Hepatocyte (in vitro differentiated cells): Measurements from ENCODE around the gene OLR1. TPM values are rescaled to one million over a fixed set of nuclear protein-coding genes. Genes with fewer than 3 reads are reported as not detected.

Experiments used
- DNase-seq: peaks from one replicate; pipeline ENCODE4 v3.0.0-alpha.2; 2016; ENCODE audit warnings: low spot score
- H2AFZ ChIP-seq: fragments of 200-600 bp; sonication (generic); 2 replicates; pipeline ENCODE4 v1.6.0; 2016; ENCODE audit warnings: antibody characterized with exemption, mild to moderate bottlenecking
- H3K27ac ChIP-seq: fragments of 200-600 bp; sonication (generic); 2 replicates; pipeline ENCODE4 v1.5.1; 2016; ENCODE audit warnings: mild to moderate bottlenecking
- H3K27me3 ChIP-seq: fragments of 200-600 bp; sonication (generic); 2 replicates; pipeline ENCODE4 v1.6.1; 2016
- H3K36me3 ChIP-seq: fragments of 200-600 bp; sonication (generic); replicated peaks from 2 replicates; pipeline ENCODE4 v1.5.1; 2016; ENCODE audit warnings: low read depth; ENCODE audit not compliant: insufficient read depth
- H3K4me1 ChIP-seq: fragments of 200-600 bp; sonication (generic); 2 replicates; pipeline ENCODE4 v1.5.1; 2016; ENCODE audit warnings: mild to moderate bottlenecking, moderate library complexity; ENCODE audit not compliant: insufficient read depth
- H3K4me2 ChIP-seq: fragments of 200-600 bp; sonication (generic); 2 replicates; pipeline ENCODE4 v1.6.0; 2016
- H3K4me3 ChIP-seq: fragments of 200-600 bp; sonication (generic); 2 replicates; pipeline ENCODE4 v1.5.1; 2016; ENCODE audit warnings: mild to moderate bottlenecking
- H3K79me2 ChIP-seq: fragments of 200-600 bp; sonication (generic); 2 replicates; pipeline ENCODE4 v1.6.0; 2017; ENCODE audit warnings: mild to moderate bottlenecking
- H3K9me2 ChIP-seq: fragments of 200-600 bp; sonication (generic); replicated peaks from 2 replicates; pipeline ENCODE4 v1.6.0; 2017; ENCODE audit warnings: mild to moderate bottlenecking; ENCODE audit not compliant: insufficient read depth
- H3K9me3 ChIP-seq: fragments of 200-600 bp; sonication (generic); 2 replicates; pipeline ENCODE4 v1.5.1; 2016; ENCODE audit warnings: low read depth, mild to moderate bottlenecking
- H4K20me1 ChIP-seq: fragments of 200-600 bp; sonication (generic); 2 replicates; pipeline ENCODE4 v1.6.0; 2016; ENCODE audit warnings: mild to moderate bottlenecking; ENCODE audit not compliant: insufficient read depth, poor library complexity, severe bottlenecking
- EZH2 ChIP-seq: fragments of 200-600 bp; sonication (generic); IDR thresholded peaks from 2 replicates; pipeline ENCODE4 v1.6.1; 2016; ENCODE audit warnings: antibody characterized with exemption, mild to moderate bottlenecking, borderline replicate concordance
- EZH2phosphoT487 ChIP-seq: fragments of 200-600 bp; sonication (generic); IDR thresholded peaks from one replicate; pipeline ENCODE4 v1.6.1; 2018; ENCODE audit warnings: antibody characterized with exemption, mild to moderate bottlenecking, low read depth, moderate library complexity; ENCODE audit not compliant: unreplicated experiment, severe bottlenecking
- WGBS: methylation state at CpG from one replicate; pipeline ENCODE4 v1.1.6; 2016; ENCODE audit warnings: low lambda C conversion rate; ENCODE audit errors: missing lambda C conversion rate; 5-methylcytosine and 5-hydroxymethylcytosine counted together
- polyA plus RNA-seq: library from polyadenylated mRNA; unstranded; fragments of >200 nt; fragmentation: Nextera tagmentation; extraction: Ambion mirVana; gene quantifications from 2 replicates; pipeline ENCODE4 v1.2.1, GENCODE V29; 2016
- total RNA-seq: library from RNA; depleted of rRNA; stranded (reverse); fragments of >200 nt; gene quantifications from 2 replicates; pipeline ENCODE4 v1.2.3, GENCODE V29; 2014
- TF ChIP-seq, protein P1 (sequence below): fragments of 200-600 bp; sonication (generic); IDR thresholded peaks from 2 replicates; pipeline ENCODE4 v1.5.1; 2016; ENCODE audit warnings: antibody characterized with exemption, mild to moderate bottlenecking; ENCODE audit not compliant: poor library complexity

The OLR1 gene
- total and polyA plus RNA-seq, 2 experiments from 2014 or later = 6.4 to 15.1 TPM

DNA sequence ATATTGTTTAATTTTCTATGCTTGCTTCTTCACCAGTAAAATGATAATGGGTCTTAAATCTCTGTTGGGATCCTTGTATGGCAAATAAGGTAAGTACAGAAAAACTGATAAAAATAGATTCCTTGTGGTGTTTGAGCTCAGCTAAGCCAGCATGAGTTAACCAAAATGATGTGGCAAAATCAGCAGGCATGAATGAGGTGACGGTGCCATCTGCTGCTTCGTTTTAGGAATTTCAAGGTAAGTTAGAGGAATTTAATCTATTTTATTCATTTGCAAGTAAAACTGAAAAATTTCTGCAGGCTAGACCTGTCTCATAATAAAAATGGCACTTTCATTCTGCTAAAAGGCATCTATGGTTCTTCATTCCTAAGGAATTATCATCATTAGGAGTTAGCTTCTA lies 31.9 kb downstream of the OLR1 start:
- Histone ChIP-seq H2AFZ (no peak overlapping the region), H3K36me3 (no peaks in the 10 kb centered on the region), H3K4me2 (no peak overlapping the region), H3K9me2 (no peaks in the 10 kb centered on the region), H3K27me3 (no peaks in the 10 kb centered on the region), H3K9me3 (no peaks in the 10 kb centered on the region), H3K4me1 (no peaks in the 10 kb centered on the region), H3K27ac (no peak overlapping the region), H4K20me1 (no peaks in the 10 kb centered on the region), H3K79me2 (no peaks in the 10 kb centered on the region), H3K4me3 (no peak overlapping the region)
- DNase-seq = peak; percentile 59
- no peak for TF ChIP-seq EZH2phosphoT487
- TF ChIP-seq, protein P1, sequence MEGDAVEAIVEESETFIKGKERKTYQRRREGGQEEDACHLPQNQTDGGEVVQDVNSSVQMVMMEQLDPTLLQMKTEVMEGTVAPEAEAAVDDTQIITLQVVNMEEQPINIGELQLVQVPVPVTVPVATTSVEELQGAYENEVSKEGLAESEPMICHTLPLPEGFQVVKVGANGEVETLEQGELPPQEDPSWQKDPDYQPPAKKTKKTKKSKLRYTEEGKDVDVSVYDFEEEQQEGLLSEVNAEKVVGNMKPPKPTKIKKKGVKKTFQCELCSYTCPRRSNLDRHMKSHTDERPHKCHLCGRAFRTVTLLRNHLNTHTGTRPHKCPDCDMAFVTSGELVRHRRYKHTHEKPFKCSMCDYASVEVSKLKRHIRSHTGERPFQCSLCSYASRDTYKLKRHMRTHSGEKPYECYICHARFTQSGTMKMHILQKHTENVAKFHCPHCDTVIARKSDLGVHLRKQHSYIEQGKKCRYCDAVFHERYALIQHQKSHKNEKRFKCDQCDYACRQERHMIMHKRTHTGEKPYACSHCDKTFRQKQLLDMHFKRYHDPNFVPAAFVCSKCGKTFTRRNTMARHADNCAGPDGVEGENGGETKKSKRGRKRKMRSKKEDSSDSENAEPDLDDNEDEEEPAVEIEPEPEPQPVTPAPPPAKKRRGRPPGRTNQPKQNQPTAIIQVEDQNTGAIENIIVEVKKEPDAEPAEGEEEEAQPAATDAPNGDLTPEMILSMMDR = peak; percentile 70
- 20% methylated on average over 2 of the region's 2 CpGs for WGBS

DNA sequence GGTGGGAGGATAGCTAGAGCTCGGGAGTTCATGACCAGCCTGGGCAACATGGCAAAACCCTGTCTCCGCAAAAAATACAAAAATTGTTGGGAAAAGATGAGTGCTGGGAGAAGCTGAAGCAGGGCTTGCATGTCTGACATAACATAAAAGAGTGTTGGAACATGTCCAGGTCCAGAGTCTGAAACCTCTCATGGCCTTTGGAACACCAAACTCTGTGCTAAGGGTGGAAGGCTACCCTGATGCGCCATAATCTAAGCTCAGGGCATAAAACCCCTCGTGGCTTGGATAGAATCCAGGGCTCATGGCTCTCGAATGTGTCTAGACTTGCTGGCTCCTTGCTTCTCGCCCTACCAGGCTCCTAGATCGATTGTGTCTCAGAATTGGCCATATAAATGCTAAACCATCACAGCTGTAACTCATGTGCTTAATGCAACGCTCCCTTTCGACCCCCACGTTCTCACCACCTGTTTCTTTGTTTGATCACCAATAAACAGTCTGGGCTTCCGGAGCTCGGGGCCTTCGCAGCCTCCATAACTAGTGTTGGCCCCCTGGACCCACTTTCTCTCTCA lies 35.2 kb downstream of the OLR1 start:
- no peaks in the 10 kb centered on the region for H3K27me3 ChIP-seq
- H3K36me3 ChIP-seq = no peaks in the 10 kb centered on the region
- no peak overlapping the region for H3K27ac ChIP-seq
- WGBS = 78% methylated on average over 13 of the region's 13 CpGs
- no peak overlapping the region for H3K4me2 ChIP-seq
- H3K9me3 ChIP-seq = no peaks in the 10 kb centered on the region
- no peaks in the 10 kb centered on the region for H3K4me1 ChIP-seq
- no peak overlapping the region for H2AFZ ChIP-seq
- peak; percentile 20 for DNase-seq
- TF ChIP-seq, protein P1 = no peak
- TF ChIP-seq EZH2 (no peak), EZH2phosphoT487 (no peak)
- no peaks in the 10 kb centered on the region for H4K20me1 ChIP-seq
- no peaks in the 10 kb centered on the region for H3K9me2 ChIP-seq
- no peaks in the 10 kb centered on the region for H3K79me2 ChIP-seq
- no peak overlapping the region for H3K4me3 ChIP-seq

- no peaks in the 10 kb centered on the region for H3K27me3 ChIP-seq
- no peak for DNase-seq
- no peaks in the 10 kb centered on the region for H4K20me1 ChIP-seq
- TF ChIP-seq, protein P1 = no peak
- no peak for TF ChIP-seq EZH2phosphoT487
- no peak for TF ChIP-seq EZH2
- H3K4me1 ChIP-seq = no peaks in the 10 kb centered on the region
- H3K4me3 ChIP-seq = no peak overlapping the region
- H3K27ac ChIP-seq = no peak overlapping the region
- 91% methylated on average over 4 of the region's 4 CpGs for WGBS
- H2AFZ ChIP-seq = no peak overlapping the region
- H3K36me3 ChIP-seq = no peaks in the 10 kb centered on the region
- no peaks in the 10 kb centered on the region for H3K79me2 ChIP-seq
- no peak overlapping the region for H3K4me2 ChIP-seq
- no peaks in the 10 kb centered on the region for H3K9me2 ChIP-seq
- H3K9me3 ChIP-seq = no peaks in the 10 kb centered on the region
Observed at GRCh38 chr12:10135126-10135525, 36.8 kb downstream of the OLR1 start.
